Fibroblast of villous mesenchyme (primary cell): Measurements from ENCODE around the gene ITPK1. TPM values are rescaled to one million over a fixed set of nuclear protein-coding genes. Genes with fewer than 3 reads are reported as not detected.

Experiments
- DNase-seq: peaks from one replicate; pipeline ENCODE4 v3.0.0-alpha.2; 2010; ENCODE audit warnings: low read depth
- H3K4me3 ChIP-seq: 2 replicates; pipeline ENCODE4 v1.5.1; 2011; ENCODE audit warnings: low read depth, mild to moderate bottlenecking, low read length
- CTCF ChIP-seq: IDR thresholded peaks from 2 replicates; pipeline ENCODE4 v1.5.1; 2012; ENCODE audit warnings: low read depth, mild to moderate bottlenecking, low read length; ENCODE audit not compliant: insufficient read depth
- total RNA-seq: library from RNA; depleted of rRNA; stranded (reverse); fragments of >200 nt; gene quantifications from 2 replicates; pipeline ENCODE4 v1.2.3, GENCODE V29; 2012

The ITPK1 gene
- total RNA-seq, 1 donor: 15.5 TPM

- DNase-seq: peak; percentile 52
These were observed 192.6 kb downstream of the ITPK1 start, which contains the start of gene CHGA for GRCh38 chr14:92922883-92923743. TSS of gene CHGA (plus strand) at chr14:92923150. CDS start at chr14:92923360, 210 bp downstream.

GRCh38 chr14:92922155-92922735 lies 193.5 kb downstream of the ITPK1 start:
- no peak for TF ChIP-seq CTCF
- DNase-seq: no peak
- no peak overlapping the region for H3K4me3 ChIP-seq

More at GRCh38 chr14:92922883-92923743, 192.6 kb downstream of the ITPK1 start, which contains the start of gene CHGA:
- no peak for TF ChIP-seq CTCF
- H3K4me3 ChIP-seq: no peak within 1 kb of the TSS

GRCh38 chr14:92920001-92920400 lies 195.7 kb downstream of the ITPK1 start:
- DNase-seq: no peak
- H3K4me3 ChIP-seq: no peak overlapping the region
- no peak for TF ChIP-seq CTCF

GRCh38 chr14:92917956-92918355 lies 197.8 kb downstream of the ITPK1 start:
- no peak overlapping the region for H3K4me3 ChIP-seq
- DNase-seq: no peak
- no peak for TF ChIP-seq CTCF

GRCh38 chr14:92917041-92917940 lies 198.4 kb downstream of the ITPK1 start:
- no peak for DNase-seq
- TF ChIP-seq CTCF: no peak
- H3K4me3 ChIP-seq: no peak overlapping the region

- no peak for TF ChIP-seq CTCF
- no peak for DNase-seq
- H3K4me3 ChIP-seq: no peak overlapping the region
These were observed 199.5 kb downstream of the ITPK1 start for GRCh38 chr14:92916201-92916600.
